NOMO-1 treated with dmso at 0.1 percent for 144 hours (cell line): ENCODE measurements around the gene TTN.

ENCODE experiments used
- DNase-seq: peaks from one replicate; lab custom pipeline; 2025; ENCODE audit not compliant: unreplicated experiment; lab: John Stamatoyannopoulos, UW

Gene TTN

GRCh38 chr2:178819147-178819875, 12.1 kb upstream of the TTN start:
- no peak for DNase-seq

GRCh38 chr2:178811901-178812300, 4.7 kb upstream of the TTN start:
- DNase-seq = no peak

GRCh38 chr2:178811045-178811444, 3.8 kb upstream of the TTN start:
- DNase-seq = no peak

GRCh38 chr2:178810422-178810821, 3.2 kb upstream of the TTN start:
- DNase-seq = no peak

GRCh38 chr2:178806543-178806942, 680 bp downstream of the TTN start:
- DNase-seq = no peak

- no peak for DNase-seq
These were observed 1.8 kb downstream of the TTN start for GRCh38 chr2:178805457-178805856.

- DNase-seq = no peak
These were observed 2.4 kb downstream of the TTN start for GRCh38 chr2:178804791-178805190.

- no peak for DNase-seq
These were observed 6.7 kb downstream of the TTN start for GRCh38 chr2:178800510-178800909.

GRCh38 chr2:178799305-178799704, 7.9 kb downstream of the TTN start:
- no peak for DNase-seq

- no peak for DNase-seq
These were observed 11.0 kb downstream of the TTN start for GRCh38 chr2:178796079-178796677.

GRCh38 chr2:178787934-178788333, 19.3 kb downstream of the TTN start:
- DNase-seq = no peak

GRCh38 chr2:178787155-178787554, 20.1 kb downstream of the TTN start:
- no peak for DNase-seq

GRCh38 chr2:178783889-178784288, 23.3 kb downstream of the TTN start:
- DNase-seq = no peak

- no peak for DNase-seq
These were observed 25.0 kb downstream of the TTN start for GRCh38 chr2:178782236-178782635.

GRCh38 chr2:178777577-178777976, 29.6 kb downstream of the TTN start:
- DNase-seq = no peak

GRCh38 chr2:178776751-178777150, 30.5 kb downstream of the TTN start:
- DNase-seq = no peak

GRCh38 chr2:178775975-178776374, 31.2 kb downstream of the TTN start:
- no peak for DNase-seq

GRCh38 chr2:178770518-178770917, 36.7 kb downstream of the TTN start:
- DNase-seq = no peak

- no peak for DNase-seq
These were observed 39.8 kb downstream of the TTN start for GRCh38 chr2:178767094-178768060.

- no peak for DNase-seq
These were observed 43.1 kb downstream of the TTN start for GRCh38 chr2:178764097-178764496.

- DNase-seq = no peak
These were observed 45.4 kb downstream of the TTN start for GRCh38 chr2:178761759-178762371.
